ENCODE data around the gene CREB3L2.

The CREB3L2 gene

GRCh38 chr7:137848095-137848494 is 153.8 kb downstream of the CREB3L2 start:
- Histone ChIP-seq H3K27ac (ENCODE audit: low read depth, low read length) (no peak overlapping the region), H3K18ac (ENCODE audit: low read length) (no peak overlapping the region), H4K8ac (ENCODE audit: low read depth, low read length) (no peak overlapping the region), H3K79me2 (ENCODE audit: control insufficient read depth, insufficient read depth, low read length, poor library complexity) (no peaks in the 10 kb centered on the region), H2AFZ (ENCODE audit: insufficient read depth, low read length, poor library complexity) (no peak overlapping the region), H3K79me1 (ENCODE audit: low read length) (no peaks in the 10 kb centered on the region), H2AK5ac (ENCODE audit: low read length) (no peak overlapping the region), H3K23ac (ENCODE audit: low read length) (no peak overlapping the region), H3K4me2 (ENCODE audit: low read length) (no peak overlapping the region), H4K12ac (ENCODE audit: low read depth, low read length) (no peak overlapping the region), H3K4ac (ENCODE audit: low read depth, low read length) (no peak overlapping the region), H2BK5ac (ENCODE audit: low read depth, low read length, poor library complexity) (no peak overlapping the region), H2BK12ac (ENCODE audit: low read length) (no peak overlapping the region), H3K14ac (ENCODE audit: low read length) (no peak overlapping the region), H2BK120ac (ENCODE audit: insufficient read depth, low read length, poor library complexity) (no peak overlapping the region), H3K27me3 (ENCODE audit: insufficient read depth, low read length) (peaks cover 25% of the 10 kb centered on the region), H3K9me3 (ENCODE audit: insufficient read depth, low read depth, low read length) (no peaks in the 10 kb centered on the region), H3K4me1 (ENCODE audit: control insufficient read depth in 1 of 2, insufficient read depth in 2 of 2, low read length in 2 of 2) (peaks cover 0 to 11% of the 10 kb centered on the region in 2 experiments), H3K9ac (ENCODE audit: low read length) (no peak overlapping the region), H4K91ac (ENCODE audit: low read depth, low read length) (no peak overlapping the region), H3K36me3 (ENCODE audit: control insufficient read depth in 1 of 2, insufficient read depth in 2 of 2, low read length in 2 of 2) (peaks cover 2 to 6% of the 10 kb centered on the region in 2 experiments), H3K4me3 (ENCODE audit: low read depth, low read length) (no peak overlapping the region)
- WGBS (ENCODE audit: extremely low coverage, insufficient coverage, insufficient read length), result no CpG with 5 or more reads among the region's 8 CpGs
- DNase-seq, result peak in 1 of 2 donors; percentile 28

- no peak overlapping the region for H3K27ac ChIP-seq (ENCODE audit: low read depth, low read length)
- H3K79me2 ChIP-seq (ENCODE audit: control insufficient read depth, insufficient read depth, low read length, poor library complexity), result no peaks in the 10 kb centered on the region
Measured at GRCh38 chr7:137847568-137848050, 154.3 kb downstream of the CREB3L2 start.

GRCh38 chr7:137846827-137847567 is 154.9 kb downstream of the CREB3L2 start, which contains the start of gene DGKI:
Gene DGKI, minus strand, starts transcription at chr7:137846974.
- Histone ChIP-seq H3K4me1 (ENCODE audit: control insufficient read depth in 1 of 2, insufficient read depth in 2 of 2, low read length in 2 of 2) (peaks cover 0 to 11% of the 10 kb centered on the region in 2 experiments), H3K36me3 (ENCODE audit: control insufficient read depth in 1 of 2, insufficient read depth in 2 of 2, low read length in 2 of 2) (peaks cover 0 to 3% of the 10 kb centered on the region in 2 experiments), H3K23ac (ENCODE audit: low read length) (no peak within 1 kb of the TSS), H4K12ac (ENCODE audit: low read depth, low read length) (no peak within 1 kb of the TSS), H3K79me1 (ENCODE audit: low read length) (no peaks in the 10 kb centered on the region), H2BK12ac (ENCODE audit: low read length) (no peak within 1 kb of the TSS), H2BK120ac (ENCODE audit: insufficient read depth, low read length, poor library complexity) (no peak within 1 kb of the TSS), H3K79me2 (ENCODE audit: control insufficient read depth, insufficient read depth, low read length, poor library complexity) (no peaks in the 10 kb centered on the region), H2BK5ac (ENCODE audit: low read depth, low read length, poor library complexity) (no peak within 1 kb of the TSS), H3K18ac (ENCODE audit: low read length) (no peak within 1 kb of the TSS), H4K91ac (ENCODE audit: low read depth, low read length) (no peak within 1 kb of the TSS), H3K4me2 (ENCODE audit: low read length) (peak within 1 kb of the TSS; percentile 84), H3K27me3 (ENCODE audit: insufficient read depth, low read length) (peaks cover 25% of the 10 kb centered on the region), H4K8ac (ENCODE audit: low read depth, low read length) (no peak within 1 kb of the TSS), H3K4ac (ENCODE audit: low read depth, low read length) (no peak within 1 kb of the TSS), H3K9me3 (ENCODE audit: insufficient read depth, low read depth, low read length) (no peaks in the 10 kb centered on the region), H3K14ac (ENCODE audit: low read length) (no peak within 1 kb of the TSS), H3K27ac (ENCODE audit: low read depth, low read length) (no peak within 1 kb of the TSS), H3K9ac (ENCODE audit: low read length) (no peak within 1 kb of the TSS), H2AK5ac (ENCODE audit: low read length) (no peak within 1 kb of the TSS), H3K4me3 (ENCODE audit: low read depth, low read length) (no peak within 1 kb of the TSS), H2AFZ (ENCODE audit: insufficient read depth, low read length, poor library complexity) (no peak within 1 kb of the TSS)
- no CpG with 5 or more reads among the region's 66 CpGs for WGBS (ENCODE audit: extremely low coverage, insufficient coverage, insufficient read length)
- DNase-seq, result peak; percentile 3 to 52

More at GRCh38 chr7:137847568-137848050, 154.3 kb downstream of the CREB3L2 start:
- WGBS (ENCODE audit: extremely low coverage, insufficient coverage, insufficient read length), result no CpG with 5 or more reads among the region's 18 CpGs
- Histone ChIP-seq H3K36me3 (ENCODE audit: control insufficient read depth in 1 of 2, insufficient read depth in 2 of 2, low read length in 2 of 2) (peaks cover 2 to 6% of the 10 kb centered on the region in 2 experiments), H3K4me3 (ENCODE audit: low read depth, low read length) (no peak overlapping the region), H3K27me3 (ENCODE audit: insufficient read depth, low read length) (peaks cover 25% of the 10 kb centered on the region), H3K79me1 (ENCODE audit: low read length) (no peaks in the 10 kb centered on the region), H3K9me3 (ENCODE audit: insufficient read depth, low read depth, low read length) (no peaks in the 10 kb centered on the region), H2AFZ (ENCODE audit: insufficient read depth, low read length, poor library complexity) (no peak overlapping the region), H3K14ac (ENCODE audit: low read length) (no peak overlapping the region), H4K8ac (ENCODE audit: low read depth, low read length) (no peak overlapping the region), H4K12ac (ENCODE audit: low read depth, low read length) (no peak overlapping the region), H3K18ac (ENCODE audit: low read length) (no peak overlapping the region), H3K4ac (ENCODE audit: low read depth, low read length) (no peak overlapping the region), H3K4me1 (ENCODE audit: control insufficient read depth in 1 of 2, insufficient read depth in 2 of 2, low read length in 2 of 2) (peaks cover 0 to 11% of the 10 kb centered on the region in 2 experiments), H3K23ac (ENCODE audit: low read length) (no peak overlapping the region), H3K9ac (ENCODE audit: low read length) (no peak overlapping the region), H3K4me2 (ENCODE audit: low read length) (peak overlapping the region; percentile 84), H2AK5ac (ENCODE audit: low read length) (no peak overlapping the region), H2BK12ac (ENCODE audit: low read length) (no peak overlapping the region), H2BK5ac (ENCODE audit: low read depth, low read length, poor library complexity) (no peak overlapping the region), H2BK120ac (ENCODE audit: insufficient read depth, low read length, poor library complexity) (no peak overlapping the region), H4K91ac (ENCODE audit: low read depth, low read length) (no peak overlapping the region)
- DNase-seq, result peak in 1 of 2 donors; percentile 28

- Histone ChIP-seq H3K23ac (ENCODE audit: low read length) (no peak overlapping the region), H2BK5ac (ENCODE audit: low read depth, low read length, poor library complexity) (no peak overlapping the region), H3K4ac (ENCODE audit: low read depth, low read length) (no peak overlapping the region), H2BK120ac (ENCODE audit: insufficient read depth, low read length, poor library complexity) (no peak overlapping the region), H3K27ac (ENCODE audit: low read depth, low read length) (no peak overlapping the region), H3K9me3 (ENCODE audit: insufficient read depth, low read depth, low read length) (no peaks in the 10 kb centered on the region), H4K8ac (ENCODE audit: low read depth, low read length) (no peak overlapping the region), H4K12ac (ENCODE audit: low read depth, low read length) (no peak overlapping the region), H3K4me2 (ENCODE audit: low read length) (peak overlapping the region; percentile 84), H3K27me3 (ENCODE audit: insufficient read depth, low read length) (peaks cover 25% of the 10 kb centered on the region), H3K4me1 (ENCODE audit: control insufficient read depth in 1 of 2, insufficient read depth in 2 of 2, low read length in 2 of 2) (peaks cover 0 to 11% of the 10 kb centered on the region in 2 experiments), H3K9ac (ENCODE audit: low read length) (no peak overlapping the region), H3K36me3 (ENCODE audit: control insufficient read depth in 1 of 2, insufficient read depth in 2 of 2, low read length in 2 of 2) (peaks cover 0 to 2% of the 10 kb centered on the region in 2 experiments), H2BK12ac (ENCODE audit: low read length) (no peak overlapping the region), H3K18ac (ENCODE audit: low read length) (no peak overlapping the region), H4K91ac (ENCODE audit: low read depth, low read length) (no peak overlapping the region), H3K4me3 (ENCODE audit: low read depth, low read length) (no peak overlapping the region), H2AK5ac (ENCODE audit: low read length) (no peak overlapping the region), H3K79me2 (ENCODE audit: control insufficient read depth, insufficient read depth, low read length, poor library complexity) (no peaks in the 10 kb centered on the region), H2AFZ (ENCODE audit: insufficient read depth, low read length, poor library complexity) (no peak overlapping the region), H3K79me1 (ENCODE audit: low read length) (no peaks in the 10 kb centered on the region), H3K14ac (ENCODE audit: low read length) (no peak overlapping the region)
- DNase-seq, result no peak
- no CpG with 5 or more reads among the region's 47 CpGs for WGBS (ENCODE audit: extremely low coverage, insufficient coverage, insufficient read length)
Measured at GRCh38 chr7:137846549-137846826, 155.4 kb downstream of the CREB3L2 start.
